Type B pancreatic cell (in vitro differentiated cells): ENCODE results near the gene ATP2A3. TPM values are rescaled to one million over a fixed set of nuclear protein-coding genes. Genes with fewer than 3 reads are reported as not detected.
"Not testable (repeated sequence)": the region's sequence is repeated elsewhere in the genome, so short reads cannot be mapped to it uniquely, and the experiment has no call there.

ENCODE experiments used
- DNase-seq: peaks from one replicate; pipeline ENCODE4 v3.0.0; 2021; ENCODE audit warnings: mixed read lengths; ENCODE audit not compliant: unreplicated experiment; ENCODE audit errors: extremely low spot score
- H3K27ac Mint-ChIP-seq: 2 replicates; pipeline ENCODE4 v1.8.0; 2021; ENCODE audit warnings: mild to moderate bottlenecking, mixed read lengths
- H3K27me3 Mint-ChIP-seq: 2 replicates; pipeline ENCODE4 v1.8.0; 2021; ENCODE audit warnings: mixed read lengths
- H3K36me3 Mint-ChIP-seq: 2 replicates; pipeline ENCODE4 v1.8.0; 2021; ENCODE audit warnings: mixed read lengths
- H3K4me1 Mint-ChIP-seq: one replicate; pipeline ENCODE4 v1.8.0; 2021; ENCODE audit warnings: mixed read lengths; ENCODE audit not compliant: unreplicated experiment
- H3K4me3 Mint-ChIP-seq: 2 replicates; pipeline ENCODE4 v1.8.0; 2021; ENCODE audit warnings: mild to moderate bottlenecking, mixed read lengths
- H3K9me3 Mint-ChIP-seq: 2 replicates; pipeline ENCODE4 v1.8.0; 2021; ENCODE audit warnings: mixed read lengths
- total RNA-seq: library from RNA; stranded (reverse); gene quantifications from 2 replicates; pipeline ENCODE4 v1.2.1, GENCODE V29; 2021; ENCODE audit warnings: low replicate concordance
- TF ChIP-seq, protein P1 (sequence below): fragments of 200-600 bp; sonication (generic); conservative IDR thresholded peaks from 2 replicates; pipeline ENCODE4 v1.5.0; 2021; ENCODE audit warnings: antibody characterized with exemption, mild to moderate bottlenecking

Gene ATP2A3
- total RNA-seq, 1 donor from 2014 or later, result 33.2 TPM

DNA sequence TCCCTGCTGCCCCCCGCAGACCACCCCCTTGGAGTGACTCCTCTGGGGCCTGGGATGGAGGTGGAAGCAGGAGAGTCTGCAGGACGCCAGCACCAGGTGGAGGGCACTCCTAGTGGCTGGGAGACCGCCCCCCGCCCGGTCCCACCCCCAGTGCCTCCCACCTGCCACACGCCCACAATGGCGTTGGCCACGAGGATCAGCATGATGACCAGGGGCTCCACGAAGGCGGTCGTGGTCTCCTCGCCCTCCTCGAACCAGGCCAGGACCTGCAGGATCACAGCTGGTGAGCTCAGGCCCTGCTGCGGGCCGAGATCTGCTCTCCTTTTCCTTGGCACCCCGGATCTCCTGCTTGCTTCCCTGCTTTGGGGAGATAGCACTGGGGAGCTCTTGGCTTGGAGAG, 12.8 kb downstream of the ATP2A3 start:
- no peaks in the 10 kb centered on the region for H3K27me3 Mint-ChIP-seq
- H3K4me3 Mint-ChIP-seq, result no peak overlapping the region
- H3K9me3 Mint-ChIP-seq, result no peaks in the 10 kb centered on the region
- no peaks in the 10 kb centered on the region for H3K36me3 Mint-ChIP-seq
- no peak overlapping the region for H3K27ac Mint-ChIP-seq
- peaks cover 4% of the 10 kb centered on the region for H3K4me1 Mint-ChIP-seq
- TF ChIP-seq, protein P1, sequence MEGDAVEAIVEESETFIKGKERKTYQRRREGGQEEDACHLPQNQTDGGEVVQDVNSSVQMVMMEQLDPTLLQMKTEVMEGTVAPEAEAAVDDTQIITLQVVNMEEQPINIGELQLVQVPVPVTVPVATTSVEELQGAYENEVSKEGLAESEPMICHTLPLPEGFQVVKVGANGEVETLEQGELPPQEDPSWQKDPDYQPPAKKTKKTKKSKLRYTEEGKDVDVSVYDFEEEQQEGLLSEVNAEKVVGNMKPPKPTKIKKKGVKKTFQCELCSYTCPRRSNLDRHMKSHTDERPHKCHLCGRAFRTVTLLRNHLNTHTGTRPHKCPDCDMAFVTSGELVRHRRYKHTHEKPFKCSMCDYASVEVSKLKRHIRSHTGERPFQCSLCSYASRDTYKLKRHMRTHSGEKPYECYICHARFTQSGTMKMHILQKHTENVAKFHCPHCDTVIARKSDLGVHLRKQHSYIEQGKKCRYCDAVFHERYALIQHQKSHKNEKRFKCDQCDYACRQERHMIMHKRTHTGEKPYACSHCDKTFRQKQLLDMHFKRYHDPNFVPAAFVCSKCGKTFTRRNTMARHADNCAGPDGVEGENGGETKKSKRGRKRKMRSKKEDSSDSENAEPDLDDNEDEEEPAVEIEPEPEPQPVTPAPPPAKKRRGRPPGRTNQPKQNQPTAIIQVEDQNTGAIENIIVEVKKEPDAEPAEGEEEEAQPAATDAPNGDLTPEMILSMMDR, result no peak
- no peak for DNase-seq

GRCh38 chr17:3951003-3951402, 13.2 kb downstream of the ATP2A3 start:
- TF ChIP-seq, protein P1, result no peak
- Mint-ChIP-seq H3K27me3 (no peaks in the 10 kb centered on the region), H3K27ac (no peak overlapping the region), H3K9me3 (no peaks in the 10 kb centered on the region), H3K4me3 (no peak overlapping the region), H3K4me1 (no peaks in the 10 kb centered on the region), H3K36me3 (no peaks in the 10 kb centered on the region)
- no peak for DNase-seq

GRCh38 chr17:3950584-3950983, 13.7 kb downstream of the ATP2A3 start:
- H3K4me1 Mint-ChIP-seq, result no peaks in the 10 kb centered on the region
- H3K9me3 Mint-ChIP-seq, result no peaks in the 10 kb centered on the region
- H3K27me3 Mint-ChIP-seq, result no peaks in the 10 kb centered on the region
- H3K4me3 Mint-ChIP-seq, result no peak overlapping the region
- H3K27ac Mint-ChIP-seq, result no peak overlapping the region
- DNase-seq, result no peak
- TF ChIP-seq, protein P1, result no peak
- H3K36me3 Mint-ChIP-seq, result no peaks in the 10 kb centered on the region

DNA sequence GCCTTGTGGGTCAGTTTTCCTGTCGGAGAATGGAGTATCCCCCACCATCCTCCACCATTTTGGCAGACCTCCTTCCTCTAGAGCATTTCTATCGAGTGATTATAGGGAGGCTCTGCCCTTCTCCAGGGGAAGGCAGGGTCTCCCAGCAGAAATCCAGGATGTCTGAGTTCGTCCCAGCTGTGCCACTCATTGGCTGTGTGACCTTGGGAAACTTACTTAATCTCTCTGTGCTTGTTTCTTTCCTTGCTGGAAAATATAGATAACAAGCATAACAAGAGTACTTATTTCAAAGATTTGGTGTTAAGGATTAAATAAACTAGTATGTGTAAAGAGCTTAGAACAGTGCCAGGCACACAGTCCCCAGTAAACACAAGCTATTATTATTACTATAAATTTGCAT, 14.8 kb downstream of the ATP2A3 start:
- H3K4me1 Mint-ChIP-seq, result no peaks in the 10 kb centered on the region
- H3K9me3 Mint-ChIP-seq, result no peaks in the 10 kb centered on the region
- H3K4me3 Mint-ChIP-seq, result no peak overlapping the region
- TF ChIP-seq, protein P1, result no peak
- H3K27ac Mint-ChIP-seq, result no peak overlapping the region
- DNase-seq, result no peak
- H3K36me3 Mint-ChIP-seq, result no peaks in the 10 kb centered on the region
- no peaks in the 10 kb centered on the region for H3K27me3 Mint-ChIP-seq

- H3K36me3 Mint-ChIP-seq, H3K4me1 Mint-ChIP-seq, H3K27me3 Mint-ChIP-seq, H3K9me3 Mint-ChIP-seq, DNase-seq, H3K27ac Mint-ChIP-seq, H3K4me3 Mint-ChIP-seq: not testable (repeated sequence)
Observed at GRCh38 chr17:3948551-3948950, 15.7 kb downstream of the ATP2A3 start.

- H3K9me3 Mint-ChIP-seq, result no peaks in the 10 kb centered on the region
- TF ChIP-seq, protein P1, result no peak
- H3K36me3 Mint-ChIP-seq, result no peaks in the 10 kb centered on the region
- H3K27ac Mint-ChIP-seq, result no peak overlapping the region
- H3K4me3 Mint-ChIP-seq, result no peak overlapping the region
- H3K27me3 Mint-ChIP-seq, result peaks cover 4% of the 10 kb centered on the region
- H3K4me1 Mint-ChIP-seq, result peaks cover 6% of the 10 kb centered on the region
- no peak for DNase-seq
Observed at GRCh38 chr17:3947318-3947810, 16.9 kb downstream of the ATP2A3 start.
